Hematopoietic multipotent progenitor cell treated with erythropoietin and hydrocortisone succinate and interleukin-3 and kit ligand, for 4 days (in vitro differentiated cells): ENCODE measurements around the gene ANKRD55.
"Not testable (repeated sequence)": the region's sequence is repeated elsewhere in the genome, so short reads cannot be mapped to it uniquely, and the experiment has no call there.

Experiments
- DNase-seq: peaks from one replicate; pipeline ENCODE4 v3.0.0-alpha.2; 2015

ANKRD55 gene

DNA sequence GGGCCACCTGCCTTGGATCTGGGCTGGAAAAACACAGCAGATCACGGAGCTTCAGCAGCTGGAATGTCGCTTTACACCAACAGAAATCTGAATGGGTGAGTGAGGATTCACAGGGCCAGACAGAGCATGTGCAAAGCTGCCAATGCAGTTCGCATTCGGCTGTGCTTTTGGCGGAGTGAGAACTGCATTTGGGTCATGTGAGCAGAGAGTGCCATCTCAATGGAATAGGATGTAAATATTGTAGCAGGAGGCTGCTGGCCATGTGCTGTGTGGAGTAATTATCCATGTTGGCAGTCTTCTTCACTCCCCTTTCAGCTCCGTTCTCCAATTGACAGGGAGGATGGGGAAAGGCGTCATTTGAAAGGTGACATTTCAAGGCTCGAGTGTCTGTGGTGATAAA, at the start of gene ANKRD55:
TSS of gene ANKRD55 (minus strand) at position 101 of the 400 bp plus-strand sequence. CDS start 417 bp downstream, outside the sequence.
- no peak for DNase-seq

GRCh38 chr5:56282216-56282615, 49.1 kb upstream of the ANKRD55 start:
- no peak for DNase-seq

DNA sequence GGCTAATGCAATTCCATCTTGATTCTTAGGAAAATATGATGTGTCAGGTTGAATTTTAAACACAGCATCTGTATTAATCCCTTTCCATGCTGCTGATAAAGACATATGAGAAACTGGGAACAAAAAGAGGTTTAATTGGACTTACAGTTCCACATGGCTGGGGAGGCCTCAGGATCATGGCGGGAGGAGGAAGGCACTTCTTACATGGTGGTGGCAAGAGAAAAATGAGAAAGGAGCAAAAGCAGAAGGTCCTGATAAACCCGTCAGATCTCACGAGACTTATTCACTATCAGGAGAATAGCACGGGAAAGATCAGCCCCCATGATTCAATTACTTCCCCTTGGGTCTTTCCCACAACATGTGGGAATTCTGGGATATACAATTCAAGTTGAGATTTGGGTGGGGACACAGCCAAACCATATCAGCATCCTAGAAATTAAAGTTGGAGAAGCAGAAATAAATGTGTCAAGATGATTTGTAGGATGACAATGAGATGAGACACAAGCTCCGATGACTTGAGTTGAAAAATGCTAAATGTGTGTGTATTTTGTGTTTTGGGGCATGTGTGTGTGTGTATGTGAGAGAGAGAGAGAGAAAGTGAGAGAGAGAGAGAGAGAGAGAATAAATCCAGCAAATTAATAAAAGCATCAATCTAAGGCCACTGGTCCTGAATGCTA, 48.5 kb upstream of the ANKRD55 start:
- no peak for DNase-seq

GRCh38 chr5:56279979-56280378, 46.8 kb upstream of the ANKRD55 start:
- DNase-seq, result no peak

GRCh38 chr5:56279291-56279690, 46.2 kb upstream of the ANKRD55 start:
- DNase-seq, result no peak

DNA sequence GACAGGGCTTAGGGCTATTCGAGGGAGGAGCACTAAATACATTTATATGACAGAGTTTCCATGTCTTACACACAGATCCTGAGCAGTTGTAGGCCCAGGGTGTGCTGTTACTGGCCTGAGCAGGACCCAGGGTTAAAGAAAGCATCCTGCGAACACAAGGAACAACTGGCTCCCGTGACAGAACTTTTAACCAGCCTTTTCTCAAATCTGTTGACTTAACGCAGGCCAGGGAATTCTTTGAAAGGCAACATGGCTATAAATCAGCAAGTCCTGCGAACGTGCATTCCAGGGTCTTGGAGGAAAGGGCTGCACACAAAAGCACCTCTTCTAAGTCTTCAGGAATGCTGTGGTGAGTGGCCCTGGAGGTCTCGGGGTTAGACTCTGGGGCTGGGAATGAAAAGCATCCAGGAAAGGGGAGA, 45.2 kb upstream of the ANKRD55 start:
- no peak for DNase-seq

- no peak for DNase-seq
Observed at GRCh38 chr5:56277573-56277972, 44.4 kb upstream of the ANKRD55 start.

DNA sequence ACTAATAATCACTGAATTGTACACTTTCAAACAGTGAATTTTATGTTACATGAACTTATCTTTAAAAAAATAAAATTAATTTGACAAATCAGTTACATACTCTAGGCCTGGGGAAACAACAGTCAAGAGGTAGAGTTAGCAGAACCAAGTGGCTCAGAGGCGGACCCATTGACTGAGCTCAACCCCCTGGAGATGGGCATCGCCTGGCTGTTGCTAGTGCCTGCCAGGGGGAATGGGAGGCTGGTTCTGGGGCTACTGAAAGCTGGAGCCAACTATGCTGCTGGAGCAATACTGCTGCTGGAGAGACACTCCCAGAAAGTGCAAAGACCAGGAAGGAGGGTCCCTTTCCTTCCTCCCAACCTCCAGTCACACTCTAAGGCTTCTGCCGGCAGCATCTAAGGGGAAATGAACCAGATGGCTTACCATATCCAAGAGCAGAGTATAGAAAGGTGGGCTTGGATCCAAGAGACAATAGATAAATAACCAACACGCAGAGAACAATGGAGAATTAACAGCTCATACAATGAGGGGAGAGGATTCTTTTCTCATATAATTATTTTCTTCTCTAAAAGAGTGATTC, 40.3 kb upstream of the ANKRD55 start:
- DNase-seq, result no peak

DNA sequence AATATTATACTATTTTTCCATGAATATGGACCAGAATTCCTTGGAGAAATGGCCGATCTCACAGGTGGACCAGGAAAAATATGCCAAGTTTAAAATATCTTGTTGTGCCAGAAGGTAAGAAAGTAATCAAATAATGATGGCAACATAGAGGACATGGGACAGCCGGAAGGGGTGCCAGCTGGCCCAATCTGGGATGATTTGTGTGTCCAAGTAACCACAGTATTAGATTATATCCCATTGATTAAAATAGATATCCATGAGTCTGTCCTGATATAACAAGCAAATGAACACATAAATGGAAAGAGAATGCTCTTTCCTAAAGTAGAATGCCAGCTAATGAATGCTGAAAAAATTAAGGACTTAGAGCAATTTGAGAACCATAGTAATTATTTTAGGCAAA, 39.6 kb upstream of the ANKRD55 start:
- DNase-seq, result no peak

GRCh38 chr5:56270568-56271392, 37.6 kb upstream of the ANKRD55 start:
- DNase-seq, result peak; percentile 91

- DNase-seq, result peak; percentile 42
Observed at GRCh38 chr5:56270058-56270457, 36.9 kb upstream of the ANKRD55 start.

- DNase-seq, result peak; percentile 86
Observed at GRCh38 chr5:56269216-56269927, 36.2 kb upstream of the ANKRD55 start.

DNA sequence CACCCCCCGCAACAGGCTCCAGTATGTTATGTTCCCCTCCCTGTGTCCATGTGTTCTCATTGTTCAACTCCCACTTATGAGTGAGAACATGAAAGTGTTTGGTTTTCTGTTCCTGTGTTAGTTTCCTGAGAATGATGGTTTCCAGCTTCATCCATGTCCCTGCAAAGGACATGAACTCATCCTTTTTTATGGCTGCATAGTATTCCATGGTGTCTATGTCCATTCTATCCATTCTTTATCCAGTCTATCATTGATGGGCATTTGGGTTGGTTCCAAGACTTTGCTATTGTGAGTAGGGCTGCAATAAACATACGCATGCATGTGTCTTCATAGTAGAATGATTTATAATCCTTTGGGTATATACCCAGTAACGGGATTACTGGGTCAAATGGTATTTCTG, 35.6 kb upstream of the ANKRD55 start:
- not testable (repeated sequence) for DNase-seq

DNA sequence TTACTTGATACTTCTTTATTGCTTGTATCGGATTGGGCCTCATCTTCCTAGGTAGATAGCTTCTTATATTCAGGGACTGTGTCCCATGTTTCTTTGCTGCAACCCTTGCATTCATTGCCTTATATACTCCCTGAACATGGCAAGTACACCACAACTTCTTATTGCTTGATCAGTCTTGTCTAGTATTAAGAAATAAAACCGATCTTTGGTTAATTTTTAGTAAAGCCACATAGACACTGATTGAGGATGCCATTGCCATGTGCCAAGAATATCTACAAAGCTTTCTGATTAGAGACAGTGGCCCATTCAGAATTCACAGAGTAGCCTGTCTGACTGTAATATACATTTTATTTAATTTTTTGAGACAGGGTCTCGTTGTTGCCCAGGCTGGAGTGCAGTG, 34.7 kb upstream of the ANKRD55 start:
- no peak for DNase-seq

- peak; percentile 63 for DNase-seq
Observed at GRCh38 chr5:56264417-56265025, 31.4 kb upstream of the ANKRD55 start.

DNA sequence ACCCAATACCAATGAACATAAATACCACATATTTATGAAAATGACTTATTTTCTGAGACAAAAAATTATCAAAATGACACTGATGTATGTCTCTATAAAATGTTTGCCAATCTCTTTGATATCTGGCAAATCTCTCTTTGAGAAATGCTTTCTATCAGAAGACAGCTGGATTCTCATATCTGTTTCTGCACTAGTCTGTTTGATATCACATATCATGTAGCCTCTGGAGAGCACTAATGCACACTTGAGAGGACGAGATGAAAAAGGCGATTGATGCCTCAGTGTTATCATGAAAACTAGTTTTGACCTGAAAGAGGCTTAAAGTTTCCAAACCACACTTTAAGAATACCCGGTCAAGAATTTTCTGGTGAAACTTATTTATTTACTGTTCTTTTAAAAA, 29.1 kb upstream of the ANKRD55 start:
- DNase-seq, result no peak

DNA sequence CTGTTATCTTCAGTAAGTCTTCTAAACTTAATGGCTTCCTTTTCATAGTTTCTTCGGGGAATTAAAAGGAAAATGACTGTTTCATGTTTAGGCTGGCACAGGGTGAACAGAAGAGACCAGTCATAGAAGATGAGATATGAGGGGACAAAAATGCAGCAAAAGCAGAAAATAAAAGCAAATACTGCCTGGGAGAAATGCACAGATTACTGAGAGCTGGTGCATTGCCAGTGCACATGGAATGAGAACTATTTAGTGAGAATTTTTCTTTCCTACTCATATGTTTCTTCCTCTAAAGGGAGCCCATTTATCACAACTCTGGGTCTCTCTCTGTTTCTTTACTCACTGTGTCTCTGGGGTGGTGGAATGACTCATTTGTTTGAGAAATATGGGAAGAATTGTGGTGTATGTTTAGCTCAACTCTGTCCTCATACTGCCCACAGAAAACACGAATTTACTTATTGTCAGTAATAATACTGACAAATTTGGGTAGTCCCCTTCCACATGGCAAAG, 25.9 kb upstream of the ANKRD55 start:
- DNase-seq, result peak; percentile 11

- DNase-seq, result not testable (repeated sequence)
Observed at GRCh38 chr5:56257763-56258529, 24.8 kb upstream of the ANKRD55 start.

GRCh38 chr5:56257010-56257409, 23.9 kb upstream of the ANKRD55 start:
- no peak for DNase-seq

GRCh38 chr5:56255502-56255901, 22.4 kb upstream of the ANKRD55 start:
- DNase-seq, result no peak

- no peak for DNase-seq
Observed at GRCh38 chr5:56253924-56254323, 20.8 kb upstream of the ANKRD55 start.

DNA sequence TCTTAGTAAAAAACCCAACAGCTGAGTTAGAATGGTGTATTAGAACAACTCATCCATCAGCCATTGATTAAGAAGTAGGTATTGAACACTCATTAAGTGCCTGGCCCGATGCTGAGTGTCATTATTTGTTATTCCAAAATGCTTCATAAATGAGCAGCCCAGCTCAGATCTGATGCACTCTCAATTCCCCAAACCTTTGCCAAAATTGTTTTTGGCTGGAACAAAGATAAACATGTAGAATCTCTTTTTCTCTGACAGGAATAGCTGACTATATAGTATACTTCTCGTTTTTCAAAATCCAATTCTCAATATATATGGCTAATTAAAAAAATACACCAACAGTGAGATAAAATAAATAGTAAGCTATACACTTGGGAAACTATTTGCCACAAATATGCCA, 20.0 kb upstream of the ANKRD55 start:
- DNase-seq, result no peak
